HG03097 (cell line): ENCODE results near the gene FPR2.

Experiments used
- ATAC-seq: cut with Tn5 transposase; IDR thresholded peaks from one replicate; pipeline ENCODE4 v1.9.1; 2021; ENCODE audit not compliant: unreplicated experiment, low FRiP score

Gene FPR2, protein sequence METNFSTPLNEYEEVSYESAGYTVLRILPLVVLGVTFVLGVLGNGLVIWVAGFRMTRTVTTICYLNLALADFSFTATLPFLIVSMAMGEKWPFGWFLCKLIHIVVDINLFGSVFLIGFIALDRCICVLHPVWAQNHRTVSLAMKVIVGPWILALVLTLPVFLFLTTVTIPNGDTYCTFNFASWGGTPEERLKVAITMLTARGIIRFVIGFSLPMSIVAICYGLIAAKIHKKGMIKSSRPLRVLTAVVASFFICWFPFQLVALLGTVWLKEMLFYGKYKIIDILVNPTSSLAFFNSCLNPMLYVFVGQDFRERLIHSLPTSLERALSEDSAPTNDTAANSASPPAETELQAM

GRCh38 chr19:51760697-51761356, at the start of gene FPR2:
Gene FPR2 (plus strand): TSS chr19:51761180. CDS start chr19:51768659, 7,479 bp downstream.
- ATAC-seq, result no peak

- ATAC-seq, result no peak
These were observed 49.3 kb upstream of the FPR2 start for GRCh38 chr19:51711702-51712101.

- no peak for ATAC-seq
These were observed 48.4 kb upstream of the FPR2 start for GRCh38 chr19:51712461-51713081.

GRCh38 chr19:51713319-51714285, 47.4 kb upstream of the FPR2 start:
- ATAC-seq, result no peak

- no peak for ATAC-seq
These were observed 46.1 kb upstream of the FPR2 start for GRCh38 chr19:51714848-51715247.

DNA sequence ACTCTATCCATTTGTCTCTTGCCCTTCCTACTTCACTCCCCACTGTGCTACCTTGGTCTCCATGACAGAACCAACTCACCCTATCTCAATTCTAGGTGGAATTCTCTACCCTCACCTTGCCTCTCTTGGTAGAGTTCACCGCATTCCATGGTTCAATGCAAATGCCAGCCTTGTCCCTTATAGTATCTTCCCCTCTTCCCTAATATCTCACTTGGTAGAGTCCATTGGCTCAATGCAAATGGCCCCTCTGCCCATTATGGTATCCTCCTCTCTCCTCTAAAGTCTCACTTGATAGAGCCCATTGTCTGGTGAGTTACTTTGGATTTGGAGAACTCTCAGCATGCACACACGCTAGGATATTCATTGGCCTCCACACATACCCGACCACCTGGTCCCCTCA, 45.1 kb upstream of the FPR2 start:
- ATAC-seq, result no peak

GRCh38 chr19:51716925-51717324, 44.1 kb upstream of the FPR2 start:
- no peak for ATAC-seq

- no peak for ATAC-seq
These were observed 41.6 kb upstream of the FPR2 start for GRCh38 chr19:51719251-51719988.

- ATAC-seq, result no peak
These were observed 39.1 kb upstream of the FPR2 start for GRCh38 chr19:51721905-51722304.

DNA sequence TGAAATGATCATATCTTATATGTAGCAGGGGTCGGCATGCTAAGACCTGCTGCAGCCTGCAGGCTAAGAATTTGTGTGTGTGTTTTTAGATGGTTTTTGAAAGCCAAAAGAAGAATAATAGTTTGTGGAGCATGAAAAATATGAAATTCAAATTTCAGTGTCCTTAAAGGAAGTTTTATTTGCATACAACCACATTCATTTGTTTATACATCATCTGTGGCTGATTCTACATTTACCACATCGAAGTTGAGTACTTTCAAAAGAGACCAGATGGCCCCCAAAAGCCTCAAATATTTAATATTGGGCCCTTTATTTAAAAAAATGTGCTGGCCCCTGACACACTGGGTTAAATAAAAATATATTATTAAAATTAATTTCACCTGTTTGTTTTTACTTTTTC, 38.5 kb upstream of the FPR2 start:
- no peak for ATAC-seq

DNA sequence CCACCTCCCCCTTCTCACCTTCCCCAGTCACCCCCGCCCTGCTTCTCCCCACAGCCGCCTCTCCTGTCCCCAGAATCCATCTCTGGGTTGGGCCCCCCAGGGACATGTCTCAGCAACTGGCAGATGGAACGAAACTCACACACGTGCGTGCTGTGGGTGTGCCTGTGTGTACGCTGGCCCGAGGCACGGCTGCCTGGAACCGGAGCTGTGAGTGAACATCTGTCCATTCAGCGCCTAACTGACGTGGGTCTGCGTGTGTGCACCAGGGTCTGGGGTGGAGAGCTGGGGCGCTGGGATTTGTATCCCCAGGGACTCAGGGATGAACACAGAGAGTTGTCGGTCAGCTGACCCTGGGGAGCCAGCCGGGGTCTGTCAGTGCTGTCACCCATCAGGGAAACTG, 36.4 kb upstream of the FPR2 start:
- ATAC-seq, result no peak

- no peak for ATAC-seq
These were observed 34.9 kb upstream of the FPR2 start for GRCh38 chr19:51726049-51726448.

GRCh38 chr19:51727349-51727880, 33.6 kb upstream of the FPR2 start:
- no peak for ATAC-seq

GRCh38 chr19:51729781-51730180, 31.2 kb upstream of the FPR2 start:
- ATAC-seq, result no peak

- no peak for ATAC-seq
These were observed 27.0 kb upstream of the FPR2 start for GRCh38 chr19:51733742-51734522.

DNA sequence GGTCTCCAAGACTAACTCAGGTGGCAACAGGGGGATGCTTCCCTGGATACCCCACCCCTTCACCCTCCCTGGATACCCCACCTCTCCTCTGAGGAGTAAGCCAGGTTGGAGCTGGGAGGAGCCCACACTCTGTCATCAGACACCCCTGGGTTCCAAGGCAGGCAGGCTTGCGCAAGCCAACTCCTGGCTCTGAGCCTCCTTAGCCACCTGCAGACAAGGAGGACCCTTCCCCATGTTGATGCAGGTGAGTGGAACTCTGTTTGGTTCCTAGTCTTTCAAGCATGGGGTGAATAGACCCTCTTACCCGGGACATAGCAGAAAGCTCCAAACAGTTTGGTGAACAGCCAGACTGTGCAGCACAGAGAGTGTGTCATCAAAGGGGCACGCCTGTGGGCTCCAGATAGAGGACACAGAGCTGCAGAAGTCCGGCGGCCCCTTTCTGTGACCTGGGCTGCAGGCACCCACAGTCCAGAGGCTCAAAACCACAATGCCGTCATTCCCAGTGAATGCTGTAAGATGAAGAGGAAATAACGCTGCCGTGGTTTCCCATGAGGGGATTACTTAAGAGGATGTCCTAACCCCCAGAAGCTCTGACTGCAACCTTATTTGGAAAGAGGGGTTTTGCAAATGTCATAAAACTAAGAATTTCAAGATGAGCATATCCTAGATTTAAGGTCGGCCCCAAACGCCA, 25.1 kb upstream of the FPR2 start:
- no peak for ATAC-seq

GRCh38 chr19:51737389-51737788, 23.6 kb upstream of the FPR2 start:
- no peak for ATAC-seq

DNA sequence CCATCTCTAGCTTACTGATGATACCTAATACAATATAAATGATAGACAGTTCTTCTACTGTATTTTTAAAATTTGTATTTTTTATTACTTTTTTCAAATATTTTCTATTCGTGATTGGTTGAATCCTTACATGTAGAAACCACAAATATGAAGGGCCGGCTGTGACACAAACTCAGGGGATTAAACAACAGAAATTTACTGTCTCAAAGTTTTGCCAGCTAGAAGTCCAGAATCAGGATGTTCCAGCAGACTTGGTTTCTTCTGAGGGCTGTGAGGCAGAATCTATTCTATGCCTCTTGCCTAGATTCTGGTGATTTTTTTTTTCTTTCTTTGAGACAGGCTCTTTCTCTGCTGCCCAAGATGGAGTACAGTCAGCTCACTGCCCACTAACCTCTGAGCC, 23.1 kb upstream of the FPR2 start:
- no peak for ATAC-seq
